Hepatocyte (in vitro differentiated cells): ENCODE results near the gene GNAO1. TPM values are rescaled to one million over a fixed set of nuclear protein-coding genes. Genes with fewer than 3 reads are reported as not detected.
A peak's percentile ranks its signal among the peaks of the same experiment; 100 is the strongest.

Source experiments
- DNase-seq: peaks from one replicate; pipeline ENCODE4 v3.0.0-alpha.2; 2016; ENCODE audit warnings: low spot score
- H2AFZ ChIP-seq: fragments of 200-600 bp; sonication (generic); 2 replicates; pipeline ENCODE4 v1.6.0; 2016; ENCODE audit warnings: antibody characterized with exemption, mild to moderate bottlenecking
- H3K27ac ChIP-seq: fragments of 200-600 bp; sonication (generic); 2 replicates; pipeline ENCODE4 v1.5.1; 2016; ENCODE audit warnings: mild to moderate bottlenecking
- H3K27me3 ChIP-seq: fragments of 200-600 bp; sonication (generic); 2 replicates; pipeline ENCODE4 v1.6.1; 2016
- H3K36me3 ChIP-seq: fragments of 200-600 bp; sonication (generic); replicated peaks from 2 replicates; pipeline ENCODE4 v1.5.1; 2016; ENCODE audit warnings: low read depth; ENCODE audit not compliant: insufficient read depth
- H3K4me1 ChIP-seq: fragments of 200-600 bp; sonication (generic); 2 replicates; pipeline ENCODE4 v1.5.1; 2016; ENCODE audit warnings: mild to moderate bottlenecking, moderate library complexity; ENCODE audit not compliant: insufficient read depth
- H3K4me2 ChIP-seq: fragments of 200-600 bp; sonication (generic); 2 replicates; pipeline ENCODE4 v1.6.0; 2016
- H3K4me3 ChIP-seq: fragments of 200-600 bp; sonication (generic); 2 replicates; pipeline ENCODE4 v1.5.1; 2016; ENCODE audit warnings: mild to moderate bottlenecking
- H3K79me2 ChIP-seq: fragments of 200-600 bp; sonication (generic); 2 replicates; pipeline ENCODE4 v1.6.0; 2017; ENCODE audit warnings: mild to moderate bottlenecking
- H3K9me2 ChIP-seq: fragments of 200-600 bp; sonication (generic); replicated peaks from 2 replicates; pipeline ENCODE4 v1.6.0; 2017; ENCODE audit warnings: mild to moderate bottlenecking; ENCODE audit not compliant: insufficient read depth
- H3K9me3 ChIP-seq: fragments of 200-600 bp; sonication (generic); 2 replicates; pipeline ENCODE4 v1.5.1; 2016; ENCODE audit warnings: low read depth, mild to moderate bottlenecking
- H4K20me1 ChIP-seq: fragments of 200-600 bp; sonication (generic); 2 replicates; pipeline ENCODE4 v1.6.0; 2016; ENCODE audit warnings: mild to moderate bottlenecking; ENCODE audit not compliant: insufficient read depth, poor library complexity, severe bottlenecking
- EZH2 ChIP-seq: fragments of 200-600 bp; sonication (generic); IDR thresholded peaks from 2 replicates; pipeline ENCODE4 v1.6.1; 2016; ENCODE audit warnings: antibody characterized with exemption, mild to moderate bottlenecking, borderline replicate concordance
- EZH2phosphoT487 ChIP-seq: fragments of 200-600 bp; sonication (generic); IDR thresholded peaks from one replicate; pipeline ENCODE4 v1.6.1; 2018; ENCODE audit warnings: antibody characterized with exemption, mild to moderate bottlenecking, low read depth, moderate library complexity; ENCODE audit not compliant: unreplicated experiment, severe bottlenecking
- WGBS: methylation state at CpG from one replicate; pipeline ENCODE4 v1.1.6; 2016; ENCODE audit warnings: low lambda C conversion rate; ENCODE audit errors: missing lambda C conversion rate; 5-methylcytosine and 5-hydroxymethylcytosine counted together
- polyA plus RNA-seq: library from polyadenylated mRNA; unstranded; fragments of >200 nt; fragmentation: Nextera tagmentation; extraction: Ambion mirVana; gene quantifications from 2 replicates; pipeline ENCODE4 v1.2.1, GENCODE V29; 2016
- total RNA-seq: library from RNA; depleted of rRNA; stranded (reverse); fragments of >200 nt; gene quantifications from 2 replicates; pipeline ENCODE4 v1.2.3, GENCODE V29; 2014
- TF ChIP-seq, protein P1 (sequence below): fragments of 200-600 bp; sonication (generic); IDR thresholded peaks from 2 replicates; pipeline ENCODE4 v1.5.1; 2016; ENCODE audit warnings: antibody characterized with exemption, mild to moderate bottlenecking; ENCODE audit not compliant: poor library complexity

The GNAO1 gene
- total and polyA plus RNA-seq, 2 experiments from 2014 or later, result 0.77 to 2.2 TPM

DNA sequence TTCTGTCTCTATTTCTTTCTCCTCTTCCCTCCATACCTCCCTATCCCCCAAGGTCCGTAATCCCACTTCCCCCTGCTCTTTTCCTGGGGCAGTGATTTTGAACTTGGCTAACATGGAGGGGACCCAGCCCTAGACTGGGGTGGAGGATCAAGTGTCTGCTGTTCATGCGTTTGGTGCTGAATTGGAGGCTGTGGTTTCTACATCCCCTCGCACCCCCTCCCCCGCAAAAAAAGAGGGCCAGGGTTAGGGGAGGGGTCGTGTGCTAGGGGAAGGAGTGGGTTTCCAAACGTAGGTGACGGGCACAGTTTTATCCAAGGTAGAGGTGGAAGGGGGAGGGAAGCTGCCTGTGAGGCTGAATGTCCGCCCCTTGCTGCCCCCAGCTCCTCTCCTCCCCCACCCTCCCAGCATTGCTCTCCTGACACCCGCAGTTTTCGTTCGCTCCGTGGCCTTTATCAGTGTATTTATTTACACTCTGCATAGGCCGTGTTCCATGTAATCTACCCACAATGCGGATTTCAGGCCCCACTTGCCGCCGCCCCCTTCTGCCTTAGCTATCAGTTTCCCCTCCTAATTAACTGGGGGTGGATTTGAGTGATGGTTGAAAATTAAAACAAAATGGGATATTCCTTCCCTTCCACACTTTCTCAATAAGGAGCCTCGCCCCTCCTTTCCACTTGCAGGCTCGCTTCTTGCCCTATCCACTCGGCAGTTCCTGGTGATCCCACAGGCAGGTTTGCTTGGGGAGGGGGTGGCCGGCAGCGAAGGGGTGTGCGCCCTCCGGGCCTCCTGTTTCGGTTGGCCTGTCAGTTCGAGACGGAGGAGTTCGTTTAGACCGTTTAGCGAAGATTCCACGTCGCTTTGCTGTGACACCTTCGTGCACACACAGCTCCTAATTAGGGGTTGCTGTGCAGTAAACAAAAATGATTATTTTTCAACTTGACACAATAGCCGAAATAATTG lies 2.0 kb downstream of the GNAO1 start:
- H3K27ac ChIP-seq, result no peak overlapping the region
- no peaks in the 10 kb centered on the region for H4K20me1 ChIP-seq
- H3K9me3 ChIP-seq, result no peaks in the 10 kb centered on the region
- no peaks in the 10 kb centered on the region for H3K9me2 ChIP-seq
- WGBS, result 50% methylated on average over 29 of the region's 33 CpGs
- H3K36me3 ChIP-seq, result no peaks in the 10 kb centered on the region
- no peaks in the 10 kb centered on the region for H3K79me2 ChIP-seq
- H2AFZ ChIP-seq, result no peak overlapping the region
- no peak overlapping the region for H3K4me2 ChIP-seq
- H3K4me1 ChIP-seq, result peaks cover 4% of the 10 kb centered on the region
- peaks cover 89% of the 10 kb centered on the region for H3K27me3 ChIP-seq
- TF ChIP-seq, protein P1, sequence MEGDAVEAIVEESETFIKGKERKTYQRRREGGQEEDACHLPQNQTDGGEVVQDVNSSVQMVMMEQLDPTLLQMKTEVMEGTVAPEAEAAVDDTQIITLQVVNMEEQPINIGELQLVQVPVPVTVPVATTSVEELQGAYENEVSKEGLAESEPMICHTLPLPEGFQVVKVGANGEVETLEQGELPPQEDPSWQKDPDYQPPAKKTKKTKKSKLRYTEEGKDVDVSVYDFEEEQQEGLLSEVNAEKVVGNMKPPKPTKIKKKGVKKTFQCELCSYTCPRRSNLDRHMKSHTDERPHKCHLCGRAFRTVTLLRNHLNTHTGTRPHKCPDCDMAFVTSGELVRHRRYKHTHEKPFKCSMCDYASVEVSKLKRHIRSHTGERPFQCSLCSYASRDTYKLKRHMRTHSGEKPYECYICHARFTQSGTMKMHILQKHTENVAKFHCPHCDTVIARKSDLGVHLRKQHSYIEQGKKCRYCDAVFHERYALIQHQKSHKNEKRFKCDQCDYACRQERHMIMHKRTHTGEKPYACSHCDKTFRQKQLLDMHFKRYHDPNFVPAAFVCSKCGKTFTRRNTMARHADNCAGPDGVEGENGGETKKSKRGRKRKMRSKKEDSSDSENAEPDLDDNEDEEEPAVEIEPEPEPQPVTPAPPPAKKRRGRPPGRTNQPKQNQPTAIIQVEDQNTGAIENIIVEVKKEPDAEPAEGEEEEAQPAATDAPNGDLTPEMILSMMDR, result no peak
- TF ChIP-seq EZH2phosphoT487 (no peak), EZH2 (no peak)
- no peak for DNase-seq
- no peak overlapping the region for H3K4me3 ChIP-seq

- Histone ChIP-seq H4K20me1 (no peaks in the 10 kb centered on the region), H3K4me1 (peaks cover 4% of the 10 kb centered on the region), H3K36me3 (no peaks in the 10 kb centered on the region), H3K27ac (no peak overlapping the region), H3K27me3 (peaks cover 89% of the 10 kb centered on the region), H3K79me2 (no peaks in the 10 kb centered on the region), H3K9me2 (no peaks in the 10 kb centered on the region), H3K4me3 (no peak overlapping the region), H3K4me2 (peak overlapping the region; percentile 71), H2AFZ (no peak overlapping the region), H3K9me3 (no peaks in the 10 kb centered on the region)
- no peak for TF ChIP-seq EZH2phosphoT487
- no peak for TF ChIP-seq EZH2
- TF ChIP-seq, protein P1, result no peak
- 16% methylated on average over 48 of the region's 48 CpGs for WGBS
- peak; percentile 92 for DNase-seq
Observed at GRCh38 chr16:56193951-56194726, 2.9 kb downstream of the GNAO1 start.

- 61% methylated on average over 2 of the region's 2 CpGs for WGBS
- no peaks in the 10 kb centered on the region for H4K20me1 ChIP-seq
- H3K79me2 ChIP-seq, result no peaks in the 10 kb centered on the region
- no peaks in the 10 kb centered on the region for H3K36me3 ChIP-seq
- H3K9me3 ChIP-seq, result no peaks in the 10 kb centered on the region
- H3K27me3 ChIP-seq, result peaks cover 86% of the 10 kb centered on the region
- H3K4me1 ChIP-seq, result peaks cover 4% of the 10 kb centered on the region
- no peak overlapping the region for H3K27ac ChIP-seq
- H3K4me3 ChIP-seq, result no peak overlapping the region
- TF ChIP-seq EZH2phosphoT487 (no peak), EZH2 (no peak)
- TF ChIP-seq, protein P1, result no peak
- no peak overlapping the region for H2AFZ ChIP-seq
- H3K4me2 ChIP-seq, result no peak overlapping the region
- H3K9me2 ChIP-seq, result no peaks in the 10 kb centered on the region
- DNase-seq, result no peak
Observed at GRCh38 chr16:56195151-56195550, 3.9 kb downstream of the GNAO1 start.
